Prostate gland (tissue), 2 donors: ENCODE data around the gene THSD8. TPM values are rescaled to one million over a fixed set of nuclear protein-coding genes. Genes with fewer than 3 reads are reported as not detected.

Experiments used
- DNase-seq: peaks from one replicate; pipeline ENCODE4 v3.0.0-alpha.2; 2019; ENCODE audit warnings: low spot score
- H3K27ac ChIP-seq, 2 donors: fragments of 200-600 bp; sonication (generic); 2 replicates each; pipeline ENCODE4 v1.5.1; 2017 to 2019
- H3K27me3 ChIP-seq: fragments of 200-600 bp; sonication (generic); replicated peaks from 2 replicates; pipeline ENCODE4 v1.5.1; 2019; ENCODE audit not compliant: insufficient read depth
- H3K36me3 ChIP-seq, 2 donors: fragments of 200-600 bp; sonication (generic); 1 replicate in 1 of 2; 2 replicates in 1 of 2; pipeline versions ENCODE4 v1.5.1 to v1.8.1; 2017 to 2019
- H3K4me1 ChIP-seq: fragments of 200-600 bp; sonication (generic); replicated peaks from 2 replicates; pipeline ENCODE4 v1.5.1; 2019
- H3K4me3 ChIP-seq, 2 donors: fragments of 200-600 bp; sonication (generic); 2 replicates each; pipeline ENCODE4 v1.5.1; 2017 to 2019
- H3K9me3 ChIP-seq: fragments of 200-600 bp; sonication (generic); 2 replicates; pipeline ENCODE4 v1.5.1; 2017
- POLR2A ChIP-seq: fragments of 450-650 bp; IDR thresholded peaks from one replicate; pipeline ENCODE4 v1.6.1; 2016; ENCODE audit warnings: antibody characterized with exemption, mild to moderate bottlenecking
- POLR2AphosphoS5 ChIP-seq: sonication (generic); formaldehyde crosslinking; IDR thresholded peaks from one replicate; pipeline ENCODE4 v1.6.1; 2017; ENCODE audit warnings: antibody characterized with exemption
- WGBS: methylation state at CpG from one replicate; pipeline ENCODE4 v1.1.5; 2018; 5-methylcytosine and 5-hydroxymethylcytosine counted together
- intact Hi-C: fragments of 100-400 bp; cut with DNase I; formaldehyde crosslinking; loops from one replicate; pipeline ENCODE4 v1.14.2; 2022
- total RNA-seq, 2 donors: library from RNA; depleted of rRNA; stranded (reverse); fragments of >200 nt; gene quantifications; one replicate each; pipeline ENCODE4 v1.1.0, GENCODE V29; 2016
- TF ChIP-seq, protein P1 (sequence below), 4 experiments: fragments of 200-600 bp in 2 of 4; fragments of 450-650 bp in 2 of 4; sonication (generic) in 2 of 4; IDR thresholded peaks; 1 replicate in 3 of 4; 2 replicates in 1 of 4; pipeline ENCODE4 v1.5.1; 2016 to 2019; ENCODE audit warnings: antibody characterized with exemption in 4 of 4, mild to moderate bottlenecking in 2 of 4, moderate library complexity in 2 of 4

Gene THSD8
- total RNA-seq, 2 donors from 2014 or later, result 0.91 TPM; not detected in 1

DNA sequence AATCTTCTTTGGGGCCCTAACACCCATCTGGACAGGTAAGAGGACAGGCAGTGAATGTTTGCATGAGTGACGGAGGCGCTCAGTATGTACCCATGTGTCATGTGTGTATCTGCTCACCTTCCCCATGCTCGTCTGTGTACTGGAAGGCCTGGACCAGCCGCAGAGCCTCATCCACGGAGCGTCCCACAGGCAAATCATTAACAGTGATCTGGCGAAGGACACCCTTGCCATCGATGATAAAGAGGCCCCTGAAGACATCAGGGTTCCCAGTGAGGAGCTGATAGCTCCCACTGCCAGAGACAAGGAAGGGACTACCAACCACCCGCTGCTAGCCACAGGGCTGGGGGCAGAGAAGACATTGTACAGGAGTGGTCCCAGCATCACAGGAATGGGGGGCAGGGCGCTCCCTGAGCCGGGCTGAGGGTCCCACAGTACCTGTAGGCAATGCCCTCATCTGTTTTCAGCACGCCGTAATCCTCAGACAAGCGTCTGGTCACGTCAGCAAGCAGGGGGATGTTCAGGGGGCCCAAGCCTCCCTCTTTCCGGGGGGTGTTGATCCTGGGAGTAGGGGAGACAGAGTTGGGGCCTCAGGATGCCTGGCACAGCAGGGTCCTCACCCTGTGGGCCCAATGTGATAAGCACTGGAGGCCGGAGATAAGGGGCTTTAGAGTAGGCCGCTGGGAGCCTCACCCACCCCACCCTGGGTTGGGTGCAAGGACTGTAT is 2.0 kb upstream of the THSD8 start:
- Histone ChIP-seq H3K4me3 (no peak overlapping the region), H3K27me3 (no peaks in the 10 kb centered on the region), H3K9me3 (no peaks in the 10 kb centered on the region), H3K4me1 (peaks cover 8% of the 10 kb centered on the region), H3K27ac (no peak overlapping the region), H3K36me3 (peaks cover 0 to 6% of the 10 kb centered on the region in 2 donors)
- DNase-seq, result no peak
- intact Hi-C loops, result loop anchor here (10.0 kb wide), 1 partner anchor 75 kb away; the partner anchor contains the start of gene TNPO2
- WGBS, result 84% methylated on average over 18 of the region's 18 CpGs
- no peak for TF ChIP-seq POLR2A
- no peak for TF ChIP-seq POLR2AphosphoS5
- TF ChIP-seq, protein P1, sequence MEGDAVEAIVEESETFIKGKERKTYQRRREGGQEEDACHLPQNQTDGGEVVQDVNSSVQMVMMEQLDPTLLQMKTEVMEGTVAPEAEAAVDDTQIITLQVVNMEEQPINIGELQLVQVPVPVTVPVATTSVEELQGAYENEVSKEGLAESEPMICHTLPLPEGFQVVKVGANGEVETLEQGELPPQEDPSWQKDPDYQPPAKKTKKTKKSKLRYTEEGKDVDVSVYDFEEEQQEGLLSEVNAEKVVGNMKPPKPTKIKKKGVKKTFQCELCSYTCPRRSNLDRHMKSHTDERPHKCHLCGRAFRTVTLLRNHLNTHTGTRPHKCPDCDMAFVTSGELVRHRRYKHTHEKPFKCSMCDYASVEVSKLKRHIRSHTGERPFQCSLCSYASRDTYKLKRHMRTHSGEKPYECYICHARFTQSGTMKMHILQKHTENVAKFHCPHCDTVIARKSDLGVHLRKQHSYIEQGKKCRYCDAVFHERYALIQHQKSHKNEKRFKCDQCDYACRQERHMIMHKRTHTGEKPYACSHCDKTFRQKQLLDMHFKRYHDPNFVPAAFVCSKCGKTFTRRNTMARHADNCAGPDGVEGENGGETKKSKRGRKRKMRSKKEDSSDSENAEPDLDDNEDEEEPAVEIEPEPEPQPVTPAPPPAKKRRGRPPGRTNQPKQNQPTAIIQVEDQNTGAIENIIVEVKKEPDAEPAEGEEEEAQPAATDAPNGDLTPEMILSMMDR (IDR thresholded peaks at IDR 0.05), result no peak

DNA sequence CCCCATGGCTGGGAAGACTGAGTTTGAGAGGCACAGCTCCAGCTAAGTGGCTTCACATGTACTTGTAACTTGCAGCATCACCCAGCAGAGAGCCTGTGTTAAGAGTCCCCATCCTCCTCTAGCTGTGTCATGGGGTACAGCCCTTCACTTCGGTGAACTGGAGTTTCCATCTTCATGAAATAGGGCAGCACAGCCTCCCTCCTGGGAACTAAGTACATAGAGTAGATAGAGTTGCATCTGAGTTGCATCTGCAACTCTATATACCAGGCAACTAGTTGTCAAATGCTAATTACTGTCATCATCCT is 1.5 kb upstream of the THSD8 start:
- TF ChIP-seq, protein P1 (IDR thresholded peaks at IDR 0.05), result no peak
- no peaks in the 10 kb centered on the region for H3K27me3 ChIP-seq
- H3K27ac ChIP-seq, result peak overlapping the region; percentile 74 to 78
- H3K4me1 ChIP-seq, result peaks cover 8% of the 10 kb centered on the region
- peaks cover 0 to 6% of the 10 kb centered on the region in 2 donors for H3K36me3 ChIP-seq
- DNase-seq, result no peak
- intact Hi-C loops, result no loop called here
- WGBS, result 40% methylated on average over 1 of the region's 1 CpG
- no peaks in the 10 kb centered on the region for H3K9me3 ChIP-seq
- H3K4me3 ChIP-seq, result peak overlapping the region; percentile 50 to 67

- Histone ChIP-seq H3K4me3 (peak overlapping the region; percentile 50 to 67), H3K4me1 (peaks cover 8% of the 10 kb centered on the region), H3K27me3 (no peaks in the 10 kb centered on the region), H3K9me3 (no peaks in the 10 kb centered on the region), H3K27ac (peak overlapping the region; percentile 74 to 78), H3K36me3 (peaks cover 0 to 6% of the 10 kb centered on the region in 2 donors)
- intact Hi-C loops, result no loop called here
- TF ChIP-seq, protein P1 (IDR thresholded peaks at IDR 0.05), result no peak
- TF ChIP-seq POLR2AphosphoS5 (no peak), POLR2A (no peak)
- DNase-seq, result no peak
- 4% methylated on average over 33 of the region's 38 CpGs for WGBS
Measured at GRCh38 chr19:12800923-12801465, 875 bp upstream of the THSD8 start.

GRCh38 chr19:12802267-12803106 is 618 bp downstream of the THSD8 start:
- Histone ChIP-seq H3K36me3 (peaks cover 0 to 6% of the 10 kb centered on the region in 2 donors), H3K4me3 (peak overlapping the region; percentile 50 to 67), H3K27ac (peak overlapping the region; percentile 74 to 78), H3K9me3 (no peaks in the 10 kb centered on the region), H3K4me1 (peaks cover 8% of the 10 kb centered on the region), H3K27me3 (no peaks in the 10 kb centered on the region)
- TF ChIP-seq, protein P1 (IDR thresholded peaks at IDR 0.05), result no peak
- no peak for TF ChIP-seq POLR2AphosphoS5
- TF ChIP-seq POLR2A, result no peak
- 41% methylated on average over 22 of the region's 22 CpGs for WGBS
- intact Hi-C loops, result no loop called here
- DNase-seq, result no peak
